Thyroid gland (tissue), 4 donors: ENCODE results near the gene DTX1.

Source experiments
- CTCF ChIP-seq, 6 experiments: fragments of 200-600 bp in 3 of 6; fragments of 450-650 bp in 3 of 6; sonication (generic) in 3 of 6; IDR thresholded peaks; one replicate each; pipeline ENCODE4 v1.5.1; 2016 to 2019; ENCODE audit warnings: antibody characterized with exemption in 6 of 6, mild to moderate bottlenecking in 2 of 6, inconsistent platforms in 1 of 6, moderate library complexity in 1 of 6
- POLR2A ChIP-seq, 2 donors: fragments of 450-650 bp; IDR thresholded peaks; one replicate each; pipeline ENCODE4 v1.6.1; 2017; ENCODE audit warnings: antibody characterized with exemption in 2 of 2, mild to moderate bottlenecking in 2 of 2, moderate library complexity in 1 of 2

GRCh38 chr12:113055594-113056380 lies 743 bp upstream of the DTX1 start:
- TF ChIP-seq POLR2A (IDR thresholded peaks at IDR 0.05) (no peak), CTCF (IDR thresholded peaks at IDR 0.05) (no peak)
